ENCODE results near the gene AMACR. TPM values are rescaled to one million over a fixed set of nuclear protein-coding genes. Genes with fewer than 3 reads are reported as not detected.

AMACR gene
- total and polyA plus RNA-seq, 2 of the 13 experiments (the other 11 are each of a cell fraction or from before 2014, with no cell fraction given): 8.9 to 19.7 TPM

GRCh38 chr5:34047774-34048572, 40.1 kb upstream of the AMACR start:
- H3K4me3 ChIP-seq (replicated peaks in 1 of 3; ENCODE audit: insufficient read depth in 1 of 3, low read depth in 2 of 3, low read length in 3 of 3): no peak overlapping the region
- no peaks in the 10 kb centered on the region for H3K79me2 ChIP-seq (ENCODE audit: insufficient read depth, low read length)
- no TSS peak for BruUV-seq (replicated peaks)
- H2AFZ ChIP-seq (ENCODE audit: low read length): no peak overlapping the region
- POLR2A ChIA-PET: interaction anchor here (1.2 kb wide), 1 partner anchor 40 kb away, joined by 4 read pairs; the partner anchor contains the start of gene AMACR
- CTCF ChIA-PET (ENCODE audit: low intra/inter-chr PET ratio, low total read pairs): no interaction called here
- no peaks in the 10 kb centered on the region for H3K27me3 ChIP-seq (ENCODE audit: control insufficient read depth in 1 of 2, insufficient read depth in 2 of 2, low read length in 2 of 2)
- TF ChIP-seq ZNF530 (CRISPR knock-in tag; IDR thresholded peaks at IDR 0.05; ENCODE audit: low read depth): no peak
- no peak for TF ChIP-seq GFI1 (CRISPR knock-in tag; IDR thresholded peaks at IDR 0.05; ENCODE audit: borderline replicate concordance)
- no peak for TF ChIP-seq GATAD2A (CRISPR knock-in tag; IDR thresholded peaks at IDR 0.05)
- TF ChIP-seq HOXA5 (CRISPR knock-in tag; IDR thresholded peaks at IDR 0.05): no peak
- in situ Hi-C loops (cut with HindIII; ENCODE audit: extremely low pct_ligation_motif_present, low pct_unique_long_range_greater_than_20kb): no loop called here
- ATAC-seq (no peak), FAIRE-seq (no peak), DNase-seq (ENCODE audit: low spot score) (no peak)
- no peak overlapping the region for H3K4me2 ChIP-seq (ENCODE audit: low read depth, low read length)
- H3K4me1 ChIP-seq (ENCODE audit: insufficient read depth, low read length): peaks cover 9% of the 10 kb centered on the region
- H3K27ac ChIP-seq (ENCODE audit: extremely low read length, insufficient read depth, low read length): no peak overlapping the region
- intact Hi-C loops (cut with micrococcal nuclease; ENCODE audit: unreplicated experiment): no loop called here
- H3K9me3 ChIP-seq (ENCODE audit: low read length): no peaks in the 10 kb centered on the region
- H4K20me1 ChIP-seq (ENCODE audit: insufficient read depth, low read length): no peaks in the 10 kb centered on the region
- peaks cover 4% of the 10 kb centered on the region in 2 experiments; a peak in 3 of 5 replicates for H3K36me3 ChIP-seq (replicated peaks in 1 of 2; ENCODE audit: control insufficient read depth in 1 of 2, insufficient read depth in 2 of 2, low read length in 2 of 2)
- no peak overlapping the region for H3K9ac ChIP-seq (ENCODE audit: insufficient read depth, low read depth, low read length)

DNA sequence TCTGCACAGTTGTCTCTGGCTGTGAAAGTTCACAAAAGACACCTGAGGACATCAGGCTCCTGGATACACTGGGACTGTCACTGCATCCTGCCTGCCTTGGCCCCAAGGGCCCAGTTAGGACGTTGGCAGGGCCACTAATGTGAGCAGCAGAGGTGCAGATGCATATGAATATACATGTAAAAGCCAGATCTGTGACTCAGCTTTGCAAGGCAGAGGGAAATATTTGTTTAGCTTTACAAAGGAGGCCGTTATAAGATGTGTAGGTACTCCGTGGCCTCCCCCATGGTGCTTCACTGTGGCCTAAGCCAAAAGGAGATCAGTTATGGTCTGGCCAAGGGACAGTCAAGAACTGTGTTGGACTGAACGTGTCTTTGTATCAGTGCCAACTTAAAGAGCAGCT, 39.3 kb upstream of the AMACR start:
- no peak for FAIRE-seq
- no peak overlapping the region for H3K4me2 ChIP-seq (ENCODE audit: low read depth, low read length)
- CTCF ChIA-PET (ENCODE audit: low intra/inter-chr PET ratio, low total read pairs): no interaction called here

More for the DNA sequence above, 39.3 kb upstream of the AMACR start:
- Histone ChIP-seq H3K36me3 (replicated peaks in 1 of 2; ENCODE audit: control insufficient read depth in 1 of 2, insufficient read depth in 2 of 2, low read length in 2 of 2) (peaks cover 4% of the 10 kb centered on the region in 2 experiments; a peak in 3 of 5 replicates), H3K79me2 (ENCODE audit: insufficient read depth, low read length) (no peaks in the 10 kb centered on the region), H3K9ac (ENCODE audit: insufficient read depth, low read depth, low read length) (no peak overlapping the region), H3K9me3 (ENCODE audit: low read length) (no peaks in the 10 kb centered on the region), H3K4me3 (replicated peaks in 1 of 3; ENCODE audit: insufficient read depth in 1 of 3, low read depth in 2 of 3, low read length in 3 of 3) (no peak overlapping the region), H3K27me3 (ENCODE audit: control insufficient read depth in 1 of 2, insufficient read depth in 2 of 2, low read length in 2 of 2) (no peaks in the 10 kb centered on the region), H2AFZ (ENCODE audit: low read length) (no peak overlapping the region), H3K27ac (ENCODE audit: extremely low read length, insufficient read depth, low read length) (no peak overlapping the region), H4K20me1 (ENCODE audit: insufficient read depth, low read length) (no peaks in the 10 kb centered on the region), H3K4me1 (ENCODE audit: insufficient read depth, low read length) (peaks cover 9% of the 10 kb centered on the region)
- TF ChIP-seq, protein P1, sequence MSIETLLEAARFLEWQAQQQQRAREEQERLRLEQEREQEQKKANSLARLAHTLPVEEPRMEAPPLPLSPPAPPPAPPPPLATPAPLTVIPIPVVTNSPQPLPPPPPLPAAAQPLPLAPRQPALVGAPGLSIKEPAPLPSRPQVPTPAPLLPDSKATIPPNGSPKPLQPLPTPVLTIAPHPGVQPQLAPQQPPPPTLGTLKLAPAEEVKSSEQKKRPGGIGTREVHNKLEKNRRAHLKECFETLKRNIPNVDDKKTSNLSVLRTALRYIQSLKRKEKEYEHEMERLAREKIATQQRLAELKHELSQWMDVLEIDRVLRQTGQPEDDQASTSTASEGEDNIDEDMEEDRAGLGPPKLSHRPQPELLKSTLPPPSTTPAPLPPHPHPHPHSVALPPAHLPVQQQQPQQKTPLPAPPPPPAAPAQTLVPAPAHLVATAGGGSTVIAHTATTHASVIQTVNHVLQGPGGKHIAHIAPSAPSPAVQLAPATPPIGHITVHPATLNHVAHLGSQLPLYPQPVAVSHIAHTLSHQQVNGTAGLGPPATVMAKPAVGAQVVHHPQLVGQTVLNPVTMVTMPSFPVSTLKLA (IDR thresholded peaks at IDR 0.05): no peak
- no peak for TF ChIP-seq REST (IDR thresholded peaks at IDR 0.05; ENCODE audit: borderline replicate concordance in 1 of 2, low read depth in 1 of 2, low read length in 2 of 2)
- no peak for TF ChIP-seq ZNF549 (CRISPR knock-in tag; IDR thresholded peaks at IDR 0.05)
- no peak for TF ChIP-seq KLF12 (CRISPR knock-in tag; IDR thresholded peaks at IDR 0.05; ENCODE audit: borderline replicate concordance)
- no peak for TF ChIP-seq ZNF589 (CRISPR knock-in tag; conservative IDR thresholded peaks at IDR 0.05)
- TF ChIP-seq ZNF205 (CRISPR knock-in tag; IDR thresholded peaks at IDR 0.05): no peak
- no peak for TF ChIP-seq BCL6 (CRISPR knock-in tag; IDR thresholded peaks at IDR 0.05)
- no peak for TF ChIP-seq ADNP (CRISPR knock-in tag; IDR thresholded peaks at IDR 0.05)
- TF ChIP-seq ZNF329 (CRISPR knock-in tag; IDR thresholded peaks at IDR 0.05; ENCODE audit: low read depth): no peak
- no peak for TF ChIP-seq KDM5A (IDR thresholded peaks at IDR 0.05; ENCODE audit: borderline replicate concordance, low read length)
- 76% methylated on average over 4 of the region's 4 CpGs for WGBS (ENCODE audit: low lambda C conversion rate)
- POLR2A ChIA-PET: interaction anchor here (1.2 kb wide), 1 partner anchor 39 kb away, joined by 4 read pairs; the partner anchor contains the start of gene AMACR
- intact Hi-C loops (cut with micrococcal nuclease; ENCODE audit: unreplicated experiment) (no loop called here), in situ Hi-C loops (cut with HindIII; ENCODE audit: extremely low pct_ligation_motif_present, low pct_unique_long_range_greater_than_20kb) (no loop called here)
- no peak for ATAC-seq
- no peak for DNase-seq (ENCODE audit: low spot score)
- BruUV-seq (replicated peaks): no TSS peak
